Esophagus (tissue), 2 donors: ENCODE results near the gene DCDC2. TPM values are rescaled to one million over a fixed set of nuclear protein-coding genes. Genes with fewer than 3 reads are reported as not detected.
"Not testable (repeated sequence)": the region's sequence is repeated elsewhere in the genome, so short reads cannot be mapped to it uniquely, and the experiment has no call there.

ENCODE experiments used
- H3K27ac ChIP-seq, 2 donors: one replicate each; pipeline ENCODE4 v1.5.1; 2013; ENCODE audit warnings: low read depth in 2 of 2, mild to moderate bottlenecking in 2 of 2, inconsistent platforms in 1 of 2, low read length in 1 of 2, moderate library complexity in 1 of 2
- H3K27me3 ChIP-seq, 2 donors: one replicate each; pipeline ENCODE4 v1.6.1; 2013; ENCODE audit warnings: low read length in 2 of 2, control low read depth in 1 of 2, mild to moderate bottlenecking in 1 of 2; ENCODE audit not compliant: insufficient read depth in 2 of 2, control insufficient read depth in 1 of 2
- H3K36me3 ChIP-seq, 2 donors: one replicate each; pipeline ENCODE4 v1.6.1; 2013; ENCODE audit warnings: low read length in 1 of 2; ENCODE audit not compliant: control insufficient read depth in 2 of 2, insufficient read depth in 2 of 2
- H3K4me1 ChIP-seq, 2 donors: one replicate each; pipeline ENCODE4 v1.6.1; 2013; ENCODE audit warnings: low read length in 1 of 2; ENCODE audit not compliant: control insufficient read depth in 2 of 2, insufficient read depth in 2 of 2
- H3K4me3 ChIP-seq, 2 donors: one replicate each; pipeline ENCODE4 v1.5.1; 2013; ENCODE audit warnings: low read length in 2 of 2, mild to moderate bottlenecking in 2 of 2, low read depth in 1 of 2, moderate library complexity in 1 of 2
- H3K9me3 ChIP-seq, 2 donors: one replicate each; pipeline ENCODE4 v1.6.1; 2013; ENCODE audit warnings: mild to moderate bottlenecking in 2 of 2, low read depth in 1 of 2, low read length in 1 of 2, moderate library complexity in 1 of 2; ENCODE audit not compliant: control insufficient read depth in 2 of 2, insufficient read depth in 1 of 2
- WGBS, 2 donors: extraction: QIAGEN DNeasy Blood & Tissue Kit; methylation state at CpG; one replicate each; pipeline ENCODE4 v1.1.7; 2013; 5-methylcytosine and 5-hydroxymethylcytosine counted together
- polyA plus RNA-seq, 2 donors: library from polyadenylated mRNA; stranded (reverse); fragments of 200-250 nt; gene quantifications; one replicate each; pipeline ENCODE4 v1.2.3, GENCODE V29; 2013
- donor health status: healthy with polysubstance abuse.
- donor health status: Bipolar disorder and iron deficiency.

DCDC2 gene
- polyA plus RNA-seq, 2 donors = under 0.01 to 0.02 TPM

GRCh38 chr6:24253360-24253759, 104.5 kb downstream of the DCDC2 start:
- H3K36me3 ChIP-seq = no peaks in the 10 kb centered on the region
- no peaks in the 10 kb centered on the region for H3K4me1 ChIP-seq
- H3K27me3 ChIP-seq = no peaks in the 10 kb centered on the region
- H3K4me3 ChIP-seq = no peak overlapping the region
- no peak overlapping the region for H3K27ac ChIP-seq
- peaks cover 0 to 4% of the 10 kb centered on the region in 2 donors for H3K9me3 ChIP-seq

GRCh38 chr6:24252280-24252679, 105.6 kb downstream of the DCDC2 start:
- H3K4me1 ChIP-seq = no peaks in the 10 kb centered on the region
- no peaks in the 10 kb centered on the region for H3K36me3 ChIP-seq
- H3K27me3 ChIP-seq = no peaks in the 10 kb centered on the region
- no peak overlapping the region for H3K27ac ChIP-seq
- H3K9me3 ChIP-seq = no peaks in the 10 kb centered on the region
- no peak overlapping the region for H3K4me3 ChIP-seq
- 42 to 61% methylated on average over 1 of the region's 1 CpG for WGBS, 2 donors

- no peak overlapping the region for H3K27ac ChIP-seq
- H3K36me3 ChIP-seq = no peaks in the 10 kb centered on the region
- H3K4me1 ChIP-seq = no peaks in the 10 kb centered on the region
- no peak overlapping the region for H3K4me3 ChIP-seq
- H3K27me3 ChIP-seq = no peaks in the 10 kb centered on the region
- no peaks in the 10 kb centered on the region for H3K9me3 ChIP-seq
- WGBS, 2 donors = 66 to 75% methylated on average over 2 of the region's 2 CpGs
These were observed 106.5 kb downstream of the DCDC2 start for GRCh38 chr6:24251339-24251738.

GRCh38 chr6:24249926-24250325, 107.9 kb downstream of the DCDC2 start:
- no peaks in the 10 kb centered on the region for H3K9me3 ChIP-seq
- H3K4me3 ChIP-seq = no peak overlapping the region
- H3K27ac ChIP-seq = no peak overlapping the region
- H3K4me1 ChIP-seq = no peaks in the 10 kb centered on the region
- H3K27me3 ChIP-seq = no peaks in the 10 kb centered on the region
- H3K36me3 ChIP-seq = no peaks in the 10 kb centered on the region
- WGBS, 2 donors = 59 to 76% methylated on average over 4 of the region's 4 CpGs

GRCh38 chr6:24245275-24245674, 112.6 kb downstream of the DCDC2 start:
- Histone ChIP-seq H3K36me3 (no peaks in the 10 kb centered on the region), H3K27ac (no peak overlapping the region), H3K27me3 (no peaks in the 10 kb centered on the region), H3K4me3 (no peak overlapping the region), H3K9me3 (no peaks in the 10 kb centered on the region), H3K4me1 (no peaks in the 10 kb centered on the region)
- WGBS, 2 donors = 82 to 85% methylated on average over 2 of the region's 2 CpGs

GRCh38 chr6:24242924-24243323, 114.9 kb downstream of the DCDC2 start:
- no peaks in the 10 kb centered on the region for H3K4me1 ChIP-seq
- no peaks in the 10 kb centered on the region for H3K27me3 ChIP-seq
- H3K9me3 ChIP-seq = no peaks in the 10 kb centered on the region
- H3K4me3 ChIP-seq = no peak overlapping the region
- 64% methylated on average over 1 of the region's 1 CpG for WGBS, 2 donors
- H3K27ac ChIP-seq = no peak overlapping the region
- H3K36me3 ChIP-seq = no peaks in the 10 kb centered on the region

GRCh38 chr6:24241779-24242178, 116.1 kb downstream of the DCDC2 start:
- H3K4me1 ChIP-seq, H3K4me3 ChIP-seq, H3K9me3 ChIP-seq, H3K27ac ChIP-seq, H3K36me3 ChIP-seq, H3K27me3 ChIP-seq: not testable (repeated sequence)
- WGBS, 2 donors = 66 to 73% methylated on average over 1 of the region's 1 CpG

GRCh38 chr6:24240943-24241342, 116.9 kb downstream of the DCDC2 start:
- no peak overlapping the region for H3K27ac ChIP-seq
- 49 to 62% methylated on average over 2 of the region's 2 CpGs for WGBS, 2 donors
- no peaks in the 10 kb centered on the region for H3K9me3 ChIP-seq

GRCh38 chr6:24240380-24240928, 117.4 kb downstream of the DCDC2 start:
- Histone ChIP-seq H3K4me1 (no peaks in the 10 kb centered on the region), H3K27ac (no peak overlapping the region)

More at GRCh38 chr6:24240943-24241342, 116.9 kb downstream of the DCDC2 start:
- no peak overlapping the region for H3K4me3 ChIP-seq
- H3K36me3 ChIP-seq = no peaks in the 10 kb centered on the region
- H3K27me3 ChIP-seq = no peaks in the 10 kb centered on the region
- no peaks in the 10 kb centered on the region for H3K4me1 ChIP-seq

GRCh38 chr6:24238700-24239099, 119.2 kb downstream of the DCDC2 start:
- WGBS, 2 donors = 92 to 96% methylated on average over 3 of the region's 3 CpGs
- Histone ChIP-seq H3K27me3 (no peaks in the 10 kb centered on the region), H3K4me3 (no peak overlapping the region), H3K9me3 (no peaks in the 10 kb centered on the region), H3K27ac (no peak overlapping the region), H3K4me1 (no peaks in the 10 kb centered on the region), H3K36me3 (no peaks in the 10 kb centered on the region)

More at GRCh38 chr6:24240380-24240928, 117.4 kb downstream of the DCDC2 start:
- no peaks in the 10 kb centered on the region for H3K9me3 ChIP-seq
- H3K36me3 ChIP-seq = no peaks in the 10 kb centered on the region
- H3K27me3 ChIP-seq = no peaks in the 10 kb centered on the region
- WGBS, 2 donors = 81 to 90% methylated on average over 3 of the region's 3 CpGs
- no peak overlapping the region for H3K4me3 ChIP-seq
